Stimulated activated CD8-positive, alpha-beta memory T cell treated with anti-CD3 and anti-CD28 coated beads, Interleukin-4, amount 100 ng/mL, for 4 hours (primary cell): ENCODE results near the gene TIMP4.

Experiments used
- DNase-seq, 2 donors: peaks; one replicate each; pipeline ENCODE4 v3.0.0-alpha.2; 2020; ENCODE audit warnings: low read depth in 2 of 2, low spot score in 1 of 2

TIMP4 gene

DNA sequence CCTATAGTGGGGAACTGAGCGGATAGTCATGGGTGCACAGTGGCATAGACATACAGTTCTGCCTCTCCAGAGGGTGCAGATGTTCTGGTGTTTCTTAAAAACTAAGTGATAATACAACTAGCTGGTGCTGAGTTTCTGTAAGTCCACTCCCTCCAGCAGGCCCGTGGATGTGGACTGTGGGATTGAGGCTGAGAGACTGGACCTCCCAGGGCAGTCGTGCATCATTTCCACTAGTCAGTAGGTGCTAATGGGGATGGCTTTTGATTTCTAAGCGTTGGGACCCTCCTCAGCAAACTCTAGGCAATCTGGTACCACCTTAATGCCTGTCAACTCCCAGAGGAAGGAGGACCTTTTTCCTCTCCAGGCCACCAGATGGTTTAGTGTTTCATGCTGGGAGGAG is 27.3 kb upstream of the TIMP4 start:
- no peak for DNase-seq

DNA sequence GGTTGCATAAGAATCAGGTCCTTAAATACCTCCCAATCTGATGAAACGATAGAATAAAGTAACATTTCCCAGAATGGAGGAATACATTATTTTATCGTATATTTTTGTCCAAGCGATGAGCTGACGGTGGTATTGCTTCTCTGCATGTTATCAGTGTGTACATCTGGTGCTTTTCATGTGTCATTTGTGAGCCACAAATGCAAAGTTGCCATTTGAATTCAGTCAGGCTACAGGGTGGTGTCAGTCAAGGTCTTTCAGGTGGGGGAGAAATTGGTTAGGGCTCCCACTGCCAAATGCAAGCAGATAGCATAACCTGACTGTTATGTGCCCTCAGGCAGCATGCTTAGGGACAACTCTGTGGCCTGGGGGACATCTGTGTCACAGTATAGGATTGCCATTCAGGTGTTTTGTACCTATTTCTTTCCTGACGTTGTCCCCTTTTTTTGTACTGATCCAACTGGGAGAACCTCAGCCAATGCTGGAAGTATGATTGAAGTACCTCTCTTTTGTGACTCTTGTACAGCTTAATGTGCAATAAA is 26.5 kb upstream of the TIMP4 start:
- DNase-seq, result no peak

DNA sequence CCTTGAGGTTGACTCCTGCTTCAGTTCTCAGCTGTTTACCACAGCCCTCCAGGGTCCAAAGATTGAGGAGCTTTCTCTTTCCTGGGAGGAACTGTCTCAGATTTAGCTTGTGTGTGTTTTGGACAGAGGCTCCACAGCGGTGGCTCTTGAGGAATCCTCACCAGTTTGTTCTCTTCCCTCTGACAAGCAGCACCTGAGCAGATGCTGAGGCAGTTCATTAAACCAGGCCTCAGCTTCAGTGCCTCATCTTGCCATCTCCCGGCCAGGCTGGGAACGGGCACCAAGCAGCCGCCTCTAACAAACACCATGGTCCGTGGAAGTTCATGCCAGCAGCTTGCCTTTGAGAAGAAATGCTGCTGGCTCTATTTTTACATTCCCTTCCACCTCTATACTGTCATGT is 25.8 kb upstream of the TIMP4 start:
- DNase-seq, result no peak

DNA sequence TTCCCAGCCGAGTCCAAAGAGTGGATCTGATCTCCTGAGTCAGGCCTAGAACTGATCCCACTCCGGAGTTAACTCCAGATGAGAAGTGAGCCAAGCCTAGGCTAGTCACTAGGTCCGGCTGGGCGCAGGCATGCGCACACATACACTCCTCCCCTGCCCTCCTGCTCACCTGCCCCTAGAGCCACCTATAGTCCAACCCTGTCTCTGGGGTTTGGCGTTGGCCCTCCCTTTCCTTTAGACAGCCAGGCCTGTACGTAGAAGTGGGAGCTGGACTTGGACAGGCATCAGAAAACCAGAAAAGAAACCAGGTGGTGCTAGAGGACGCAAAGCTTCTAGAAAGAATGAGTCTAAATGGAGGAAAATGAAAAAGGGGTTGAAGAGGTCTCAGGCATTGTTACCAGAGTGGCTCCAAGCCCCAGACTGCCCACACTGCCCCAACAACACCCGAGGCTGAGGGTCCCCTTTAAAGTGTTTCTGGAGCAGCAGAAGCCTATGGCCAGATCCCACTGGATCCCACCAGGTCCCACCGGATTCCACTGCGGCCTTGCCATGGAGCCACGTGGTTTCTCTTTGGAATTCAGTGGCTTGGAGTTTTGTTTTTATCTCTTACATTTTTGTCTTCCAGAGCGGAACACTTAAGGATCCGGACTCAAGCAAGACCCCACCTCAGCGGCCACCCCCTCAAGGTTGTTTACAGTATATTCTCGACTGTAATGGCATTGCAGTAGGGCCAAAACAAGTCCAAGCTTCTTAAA is 24.2 kb upstream of the TIMP4 start:
- no peak for DNase-seq

DNA sequence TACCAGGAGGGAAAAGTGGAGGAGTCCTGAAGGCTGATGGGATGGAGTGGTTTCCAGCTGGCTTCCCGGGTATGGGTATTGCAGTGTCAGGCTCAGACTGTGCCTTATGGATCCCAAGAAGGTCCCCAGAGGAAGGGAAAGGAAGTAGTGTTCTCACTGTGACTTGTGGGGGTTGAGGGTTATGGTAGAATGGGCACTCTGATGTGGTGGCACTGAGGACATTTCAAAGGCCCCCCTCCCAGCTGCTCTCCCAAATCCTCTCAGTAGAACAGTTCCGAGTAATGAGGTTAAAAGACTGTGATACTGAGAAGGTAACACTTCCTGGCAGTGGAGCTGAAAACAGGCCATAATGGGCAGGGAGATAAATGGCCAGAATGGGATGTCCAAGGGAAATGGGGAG is 23.1 kb upstream of the TIMP4 start:
- DNase-seq, result no peak

DNA sequence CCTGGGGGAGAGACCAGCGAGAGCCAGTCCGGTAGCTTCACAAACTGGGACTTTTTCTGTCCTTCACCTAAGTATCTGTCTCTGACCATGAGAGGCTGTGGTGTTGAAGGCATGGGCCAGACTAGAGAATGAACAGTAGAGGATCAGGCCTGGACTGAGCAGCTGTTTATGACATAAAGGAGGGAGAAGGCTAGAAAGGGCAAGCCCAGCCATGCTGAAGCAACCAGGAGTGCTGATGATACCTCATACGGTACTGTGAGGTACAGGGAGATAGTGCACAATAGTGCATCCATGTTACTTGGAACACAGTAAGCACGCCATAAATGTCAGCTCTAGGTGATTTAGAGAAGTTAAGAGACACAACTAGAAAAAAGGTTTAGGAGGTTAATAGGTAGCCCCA is 22.6 kb upstream of the TIMP4 start:
- DNase-seq, result no peak

DNA sequence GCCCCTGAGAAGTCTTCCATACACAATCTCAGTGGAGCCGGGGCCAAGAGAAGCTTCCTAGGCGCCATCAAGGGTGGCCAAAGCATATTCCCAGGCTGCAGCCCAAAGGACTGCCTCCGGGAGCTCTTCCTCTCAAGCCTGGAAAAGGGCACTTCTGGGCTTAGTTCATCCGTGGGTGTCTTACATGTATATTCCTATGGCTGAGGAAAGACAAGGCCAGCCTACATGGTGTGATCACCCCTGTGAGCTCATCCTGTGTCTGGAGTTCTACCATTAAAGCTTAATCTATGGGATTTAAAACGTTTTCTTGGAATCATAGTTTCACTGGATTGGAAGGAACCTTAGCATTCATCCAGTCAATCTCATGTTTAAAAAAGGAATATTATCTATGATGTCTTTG is 21.9 kb upstream of the TIMP4 start:
- DNase-seq, result no peak

DNA sequence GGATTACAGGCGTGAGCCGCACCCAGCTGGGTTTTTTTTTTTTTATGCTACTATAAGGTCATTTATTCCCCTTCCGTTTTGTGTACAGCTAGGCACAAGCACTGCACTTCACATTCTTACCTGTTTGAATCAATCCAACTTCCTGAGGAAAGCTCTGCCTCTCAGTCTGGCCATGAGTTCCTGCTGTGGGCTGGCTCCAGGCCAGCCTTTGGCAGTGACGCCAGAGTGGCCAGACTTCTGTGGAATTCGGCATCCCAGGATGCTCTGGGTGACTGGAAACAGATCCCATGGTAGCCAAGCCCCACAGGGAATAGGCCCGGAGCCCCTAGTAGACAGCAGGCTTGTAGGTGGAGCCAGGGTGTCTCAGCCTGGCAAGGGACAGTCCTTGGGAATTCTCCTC is 21.5 kb upstream of the TIMP4 start:
- no peak for DNase-seq

DNA sequence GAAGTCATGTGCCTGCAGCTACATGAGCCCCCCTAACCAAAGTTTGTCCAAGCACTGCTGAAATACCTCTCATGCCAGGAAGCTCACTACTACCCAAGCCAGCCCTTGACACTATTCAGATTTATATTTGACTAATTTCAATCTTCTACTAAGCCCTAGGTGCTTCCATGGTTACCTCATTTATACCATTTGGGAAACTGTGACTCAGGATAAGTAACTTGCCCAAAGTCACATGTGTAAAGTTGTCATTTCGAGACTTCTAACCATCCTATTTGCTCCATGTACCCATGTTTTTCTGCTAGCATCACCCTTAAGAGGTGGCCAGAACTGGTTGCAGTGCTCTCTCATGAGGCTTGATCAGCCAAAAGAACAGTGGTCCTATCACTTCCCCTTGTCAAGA is 20.7 kb upstream of the TIMP4 start:
- no peak for DNase-seq

DNA sequence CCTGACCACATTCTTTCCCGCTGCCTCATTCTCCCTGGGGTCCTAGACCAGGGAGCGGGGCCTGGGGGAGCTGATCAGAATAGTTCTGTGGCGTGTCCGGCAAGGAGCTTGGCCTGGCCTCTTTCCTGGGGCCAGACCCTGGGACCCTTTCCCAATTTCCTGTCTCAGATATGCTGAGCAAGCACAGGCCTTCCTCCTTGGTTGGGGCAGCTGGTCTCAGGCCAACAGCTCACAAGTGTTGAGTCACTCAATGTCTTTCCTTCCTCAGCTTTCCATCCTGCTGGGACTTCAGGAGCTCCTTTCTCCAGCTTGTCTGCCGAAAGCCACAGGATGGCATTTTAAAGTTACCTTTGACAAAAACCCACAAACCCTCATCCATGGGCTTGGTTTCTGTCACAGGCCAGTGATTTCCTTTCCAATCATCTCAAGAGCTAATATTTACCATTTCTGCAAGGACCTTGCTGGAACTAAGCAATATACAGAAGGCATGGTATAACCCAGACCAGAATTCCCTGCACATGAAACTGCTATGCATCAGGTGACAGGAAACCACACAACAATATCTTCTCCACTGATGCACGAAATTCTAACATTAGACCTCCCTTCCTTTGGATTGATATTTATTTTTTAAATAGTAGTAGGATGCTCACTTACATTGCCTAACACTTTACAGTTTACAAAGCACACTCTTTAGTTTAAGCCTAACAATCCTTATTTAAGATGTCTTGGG is 19.5 kb upstream of the TIMP4 start:
- DNase-seq, result no peak

DNA sequence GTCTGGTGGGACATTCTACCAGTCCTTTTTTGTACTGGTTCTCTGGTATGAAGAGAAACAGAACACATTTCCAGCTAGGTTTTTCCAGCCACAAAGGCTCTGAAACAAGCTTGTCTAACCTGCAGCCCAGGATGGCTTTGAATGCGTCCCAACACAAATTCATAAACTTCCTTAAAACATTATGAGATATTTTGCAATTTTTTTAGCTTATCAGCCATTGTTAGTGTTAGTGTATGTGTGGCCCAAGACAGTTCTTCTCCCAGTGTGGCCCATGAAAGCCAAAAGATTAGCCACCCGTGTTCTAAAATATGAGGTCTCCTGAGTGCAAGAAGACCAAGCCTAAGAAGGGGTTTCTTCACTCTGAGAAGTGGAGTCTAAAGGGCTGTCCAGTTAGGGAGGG is 18.4 kb upstream of the TIMP4 start:
- no peak for DNase-seq

DNA sequence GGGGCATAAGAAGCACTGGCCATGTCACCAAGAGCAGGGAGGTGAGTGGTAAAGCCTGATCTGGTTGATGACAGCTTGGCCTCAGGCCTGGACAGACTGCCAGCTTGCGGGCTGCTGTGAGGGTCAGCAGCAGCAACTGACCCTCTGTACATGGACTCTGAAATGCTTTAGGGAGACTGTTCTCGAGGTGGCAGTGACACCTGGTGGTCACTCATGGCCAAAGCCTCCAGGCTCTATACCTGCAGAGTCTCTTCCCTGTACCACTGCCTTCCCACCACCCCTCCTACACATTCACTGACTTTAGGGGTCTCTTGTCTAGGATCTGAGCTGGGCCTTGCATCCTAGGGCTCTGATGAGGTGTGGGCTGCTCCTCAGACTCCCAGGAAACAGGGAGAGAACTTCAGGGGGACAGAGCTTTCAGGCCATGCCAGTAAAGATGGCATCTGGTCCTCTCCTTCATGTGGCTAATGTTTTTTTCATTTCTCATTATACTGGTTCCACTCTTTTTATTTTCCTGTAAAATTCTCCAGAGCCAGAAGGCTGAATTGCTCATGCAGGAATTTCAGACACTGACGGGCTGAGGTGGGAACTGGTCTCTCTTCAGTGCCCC is 17.2 kb upstream of the TIMP4 start:
- DNase-seq, result no peak

DNA sequence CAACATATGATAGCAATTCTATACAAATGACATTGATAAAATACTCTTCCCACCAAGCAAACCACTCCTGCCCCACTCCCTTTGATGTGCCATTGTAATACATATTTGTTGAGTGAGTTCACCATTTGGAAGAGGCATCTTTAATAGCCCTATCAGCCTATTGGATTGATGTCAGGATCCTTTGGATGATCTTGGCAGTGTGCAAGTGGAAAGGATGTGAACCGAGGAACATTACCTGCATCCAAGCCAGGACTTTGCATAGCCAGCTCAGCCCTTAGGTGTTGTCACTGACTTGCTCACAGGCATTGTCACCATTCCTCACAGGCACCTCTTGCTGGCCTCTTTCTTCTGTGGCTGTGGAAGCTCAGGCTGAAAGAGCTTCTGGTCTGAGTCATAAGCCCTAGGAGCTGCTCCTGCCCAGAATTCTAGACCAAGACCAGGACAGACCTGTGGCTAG is 16.5 kb upstream of the TIMP4 start:
- no peak for DNase-seq

DNA sequence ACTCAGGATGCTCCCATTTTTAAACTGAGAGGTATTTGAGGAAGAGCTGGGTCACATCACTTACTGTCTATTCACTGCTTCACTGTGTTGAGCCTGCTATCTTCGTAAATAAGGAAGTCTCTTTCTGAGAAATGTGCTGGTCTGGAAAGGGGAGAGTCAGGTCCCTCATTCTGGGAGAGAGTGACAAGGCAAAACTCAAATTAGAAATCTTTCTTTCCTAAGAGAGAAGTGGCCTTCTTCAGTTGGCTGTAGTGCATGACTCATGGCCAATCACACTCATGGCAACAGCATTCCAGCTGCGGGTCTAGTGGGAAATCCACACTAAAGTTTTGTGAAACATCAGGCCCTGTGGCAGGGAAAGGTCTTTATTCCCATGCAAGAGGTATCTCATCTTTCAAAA is 11.5 kb upstream of the TIMP4 start:
- DNase-seq, result no peak

DNA sequence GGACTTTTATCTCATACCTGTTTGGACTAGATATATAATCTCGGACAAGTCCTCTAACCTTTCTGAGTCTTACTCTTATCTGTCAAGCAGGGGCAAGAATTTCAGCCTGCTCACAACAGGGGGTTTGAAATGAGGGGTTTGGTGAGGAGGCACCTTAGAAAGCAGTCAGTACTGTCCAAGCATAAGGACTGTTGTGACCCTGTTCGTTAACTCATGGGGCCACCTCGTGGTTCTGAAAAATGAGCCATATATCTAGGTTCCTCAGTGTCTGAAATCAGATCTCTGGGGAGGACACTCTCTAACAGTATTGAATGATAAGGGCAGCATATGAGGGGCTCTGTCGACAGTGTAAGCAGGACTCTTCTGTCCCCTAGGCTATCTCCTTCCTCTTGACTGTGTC is 7.2 kb upstream of the TIMP4 start:
- no peak for DNase-seq

DNA sequence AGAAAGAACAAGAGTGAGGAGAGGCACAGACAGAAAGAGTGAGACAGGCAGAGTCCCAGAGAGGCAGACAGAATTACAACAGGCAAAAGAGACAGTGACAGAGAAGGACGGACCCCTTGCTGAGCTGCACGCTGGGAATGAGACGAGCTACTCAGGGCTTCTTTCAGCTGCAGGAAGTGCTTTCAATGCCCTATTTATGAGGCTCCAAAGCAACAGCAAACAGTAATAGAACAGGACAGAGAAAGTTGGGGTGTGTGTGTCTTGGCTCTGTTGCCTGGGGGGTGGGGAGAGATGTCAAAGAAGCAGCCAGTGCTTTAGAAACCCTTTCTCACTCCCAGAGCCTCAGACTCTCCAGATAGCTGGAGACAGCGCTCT is 502 bp upstream of the TIMP4 start:
- no peak for DNase-seq

DNA sequence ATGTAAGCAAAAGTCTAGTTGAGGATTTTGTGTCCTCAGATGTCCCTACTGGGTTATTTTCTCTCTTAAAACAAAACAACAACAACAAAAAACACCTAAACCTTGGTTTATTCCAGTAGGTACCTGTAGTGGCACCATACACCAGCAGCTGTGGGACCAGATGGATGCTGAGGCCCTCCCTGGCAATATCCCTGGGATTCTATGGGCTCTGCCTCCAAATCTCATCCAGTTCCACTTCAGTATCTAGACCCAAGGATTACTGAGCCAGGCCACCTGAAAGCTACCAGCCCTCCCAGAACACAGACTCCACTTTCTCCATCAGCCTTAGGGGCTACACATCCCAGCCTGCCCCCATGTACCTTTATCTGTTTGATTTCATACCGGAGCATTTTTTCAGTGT is 1.7 kb downstream of the TIMP4 start:
- no peak for DNase-seq

DNA sequence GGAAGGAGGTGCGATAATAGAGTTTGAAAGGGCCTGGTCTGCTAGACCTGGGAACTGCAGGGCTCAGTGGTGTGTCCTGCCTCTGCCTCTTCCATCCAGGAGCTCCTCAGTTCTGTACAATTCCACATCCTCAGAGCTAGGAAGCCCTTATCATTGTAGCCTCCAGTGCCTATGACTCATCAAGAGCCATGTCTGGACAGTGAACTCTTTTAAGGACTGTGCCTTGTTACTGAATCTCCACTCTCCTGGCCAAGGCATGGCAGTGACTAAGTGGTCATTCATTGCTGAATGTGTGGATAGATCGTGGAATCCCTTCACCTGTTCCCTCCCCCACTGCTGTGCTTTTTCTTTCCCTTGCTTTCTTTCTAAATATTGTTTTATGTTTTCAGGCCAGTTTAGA is 2.9 kb downstream of the TIMP4 start:
- no peak for DNase-seq

DNA sequence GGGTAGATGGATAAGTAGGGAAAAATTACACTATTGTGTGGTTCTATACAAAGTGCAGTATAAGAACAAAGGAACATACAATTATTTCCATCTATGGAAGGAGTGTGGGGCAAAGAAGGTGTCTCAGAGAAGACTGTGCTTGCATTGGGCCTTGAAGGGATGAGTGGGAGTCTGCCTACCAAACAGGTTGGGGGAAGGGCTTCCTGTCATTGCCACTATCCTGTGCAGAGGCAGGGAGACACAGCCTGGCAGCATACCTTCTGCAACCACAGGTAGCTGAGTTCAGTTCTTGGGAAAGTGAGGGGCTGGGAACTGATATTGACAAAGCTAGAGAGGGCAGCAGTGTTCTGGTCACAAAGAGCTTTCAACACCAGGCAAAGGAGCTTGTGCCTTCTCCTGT is 3.4 kb downstream of the TIMP4 start:
- DNase-seq, result no peak

DNA sequence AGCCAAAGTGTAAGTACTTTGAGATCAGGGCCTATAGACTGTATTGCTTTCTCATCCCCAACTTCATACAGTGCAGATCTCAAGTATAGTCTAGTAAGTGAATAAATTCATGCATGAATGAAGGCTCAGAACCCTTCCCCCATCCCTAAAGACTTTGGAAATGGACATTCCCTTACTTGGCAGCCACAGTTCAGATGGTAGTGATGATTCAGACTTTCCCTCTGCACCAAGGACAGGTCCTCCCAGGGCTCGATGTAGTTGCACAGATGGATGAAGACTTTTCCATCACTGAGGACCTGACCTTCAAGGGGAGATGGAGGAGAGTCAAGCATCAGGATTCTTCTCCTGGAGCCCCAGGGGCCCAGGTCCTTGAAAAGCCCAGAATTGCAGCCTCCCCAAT is 4.6 kb downstream of the TIMP4 start:
- no peak for DNase-seq

DNA sequence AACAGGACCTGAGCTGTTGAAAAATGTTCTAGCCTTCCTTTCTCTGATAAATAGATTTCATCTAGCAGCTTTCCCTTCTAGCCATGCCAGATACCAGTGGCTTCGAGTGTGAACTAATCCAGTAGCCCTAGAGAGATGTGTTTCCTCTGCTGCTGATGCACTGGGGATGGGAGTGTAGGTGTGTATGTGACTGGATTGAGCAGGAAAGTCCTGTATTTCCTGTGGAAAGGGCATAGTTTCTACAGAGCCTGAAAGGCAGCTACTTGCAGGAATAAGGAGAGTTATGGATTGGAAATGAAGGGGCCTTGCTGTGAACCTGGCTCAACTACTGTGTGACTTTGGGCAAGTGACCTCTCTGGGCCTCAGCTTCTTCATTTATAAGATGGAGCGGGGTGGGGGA is 8.6 kb downstream of the TIMP4 start:
- no peak for DNase-seq

DNA sequence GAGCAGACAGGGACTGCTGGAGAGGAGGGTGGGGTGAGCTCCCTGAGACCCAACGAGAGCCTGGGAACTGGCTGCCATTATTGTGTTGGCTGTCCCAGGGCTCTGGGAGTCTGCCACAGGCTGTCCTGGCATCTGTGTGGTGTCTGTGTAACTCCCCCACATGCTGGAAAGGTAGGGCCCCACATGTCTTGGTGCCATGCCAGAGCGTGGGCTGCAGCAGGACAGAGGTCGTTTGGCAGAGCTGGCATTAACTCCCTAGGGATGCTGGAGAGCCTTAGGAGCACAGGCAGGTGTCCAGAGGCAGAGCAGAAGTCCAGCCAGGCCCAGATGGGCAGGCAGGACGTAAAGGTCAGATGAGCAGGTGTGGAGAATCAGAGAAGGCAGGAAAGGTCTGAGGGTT is 9.7 kb downstream of the TIMP4 start:
- DNase-seq, result no peak
